H7 (cell line): ENCODE data around the gene MICALL2. TPM values are rescaled to one million over a fixed set of nuclear protein-coding genes. Genes with fewer than 3 reads are reported as not detected.

Source experiments
- DNase-seq: peaks from one replicate; pipeline ENCODE4 v3.0.0; 2012
- H3K27me3 ChIP-seq: 2 replicates; pipeline ENCODE4 v1.6.0; 2011; ENCODE audit warnings: mild to moderate bottlenecking, low read length; ENCODE audit not compliant: control insufficient read depth, insufficient read depth
- H3K36me3 ChIP-seq: replicated peaks from 2 replicates; pipeline ENCODE4 v1.5.1; 2011; ENCODE audit warnings: low read length; ENCODE audit not compliant: control insufficient read depth, insufficient read depth
- H3K4me3 ChIP-seq: 2 replicates; pipeline ENCODE4 v1.5.1; 2011; ENCODE audit warnings: low read depth, mild to moderate bottlenecking, control low read depth, low read length, moderate library complexity; ENCODE audit not compliant: insufficient read depth
- total RNA-seq: library from RNA; depleted of rRNA; stranded (reverse); fragments of >200 nt; shearing (Covaris generic); gene quantifications from 2 replicates; pipeline ENCODE4 v1.2.3, GENCODE V29; 2014; rRNA removed

MICALL2 gene
- total RNA-seq: 5.2 and 7.6 TPM in 2 replicates

DNA sequence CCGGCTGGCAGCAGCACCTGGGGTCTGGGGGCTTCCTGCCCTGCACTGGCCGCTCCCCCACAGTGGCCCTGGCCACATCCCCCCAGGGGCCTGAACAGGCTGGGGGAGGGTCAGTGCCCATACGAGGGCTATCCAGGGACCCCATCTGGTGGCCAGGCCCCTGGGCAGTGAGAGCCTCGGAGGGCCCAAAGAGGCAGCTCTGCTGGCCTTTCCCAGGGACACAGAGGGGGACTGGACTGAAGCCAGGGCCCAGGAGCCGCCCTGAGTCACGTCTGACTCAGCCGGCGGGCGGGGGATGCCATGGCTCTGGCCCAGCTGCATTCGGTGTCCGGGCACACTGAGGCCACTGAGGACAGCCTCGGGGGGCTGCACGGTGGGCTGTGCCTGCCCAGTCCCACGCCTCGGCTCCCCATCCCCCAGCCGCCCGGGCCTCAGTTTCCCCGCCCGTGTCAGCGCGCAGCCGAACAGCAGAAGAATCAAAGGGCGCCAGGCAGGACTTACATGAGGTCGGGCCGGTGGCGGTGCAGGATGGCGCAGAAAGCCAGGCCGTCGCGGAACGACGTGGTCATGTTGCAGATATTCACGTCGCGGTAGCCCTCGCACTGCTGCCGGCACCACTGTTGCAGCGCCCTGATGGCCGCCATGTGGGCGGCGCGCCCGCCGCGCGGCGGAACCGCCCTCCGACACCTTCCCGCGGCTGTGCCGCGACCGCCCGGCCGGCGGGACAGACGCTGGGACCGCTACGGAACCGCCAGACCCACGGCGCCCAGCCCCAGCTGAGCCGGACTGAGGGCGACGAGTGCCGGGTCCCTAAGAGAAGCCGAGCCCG lies at the start of gene MICALL2:
Gene MICALL2 (minus strand): TSS at position 788 of the 829 bp plus-strand sequence. CDS start 144 bp downstream, at position 644.
- DNase-seq: peak; percentile 88
- Histone ChIP-seq H3K4me3 (peak within 1 kb of the TSS; percentile 76), H3K36me3 (no peaks in the 10 kb centered on the region), H3K27me3 (no peaks in the 10 kb centered on the region)

DNA sequence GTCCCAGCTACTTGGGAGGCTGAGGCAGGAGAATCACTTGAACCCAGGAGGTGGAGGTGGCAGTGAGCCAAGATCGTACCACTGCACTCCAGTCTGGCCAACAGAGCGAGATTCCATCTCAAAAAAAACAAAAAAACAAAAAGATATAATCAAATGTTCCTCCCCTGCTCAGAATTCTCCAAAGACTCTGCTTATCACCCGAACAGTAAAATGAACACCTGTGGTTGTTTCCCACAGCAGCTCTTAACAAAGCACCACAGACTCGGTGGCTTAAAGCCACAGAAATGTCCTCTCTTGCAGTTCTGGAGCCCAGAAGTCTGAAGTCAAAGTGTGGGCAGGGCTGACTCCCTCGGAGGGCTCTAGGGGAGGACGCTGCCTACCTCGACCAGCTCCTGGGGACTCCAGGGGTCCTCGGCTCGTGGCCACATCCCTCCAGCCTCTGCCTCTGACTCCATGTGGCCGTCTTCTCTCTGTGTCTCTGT lies 49.0 kb upstream of the MICALL2 start:
- H3K4me3 ChIP-seq: no peak overlapping the region
- H3K27me3 ChIP-seq: no peaks in the 10 kb centered on the region
- no peak for DNase-seq
- H3K36me3 ChIP-seq: no peaks in the 10 kb centered on the region

DNA sequence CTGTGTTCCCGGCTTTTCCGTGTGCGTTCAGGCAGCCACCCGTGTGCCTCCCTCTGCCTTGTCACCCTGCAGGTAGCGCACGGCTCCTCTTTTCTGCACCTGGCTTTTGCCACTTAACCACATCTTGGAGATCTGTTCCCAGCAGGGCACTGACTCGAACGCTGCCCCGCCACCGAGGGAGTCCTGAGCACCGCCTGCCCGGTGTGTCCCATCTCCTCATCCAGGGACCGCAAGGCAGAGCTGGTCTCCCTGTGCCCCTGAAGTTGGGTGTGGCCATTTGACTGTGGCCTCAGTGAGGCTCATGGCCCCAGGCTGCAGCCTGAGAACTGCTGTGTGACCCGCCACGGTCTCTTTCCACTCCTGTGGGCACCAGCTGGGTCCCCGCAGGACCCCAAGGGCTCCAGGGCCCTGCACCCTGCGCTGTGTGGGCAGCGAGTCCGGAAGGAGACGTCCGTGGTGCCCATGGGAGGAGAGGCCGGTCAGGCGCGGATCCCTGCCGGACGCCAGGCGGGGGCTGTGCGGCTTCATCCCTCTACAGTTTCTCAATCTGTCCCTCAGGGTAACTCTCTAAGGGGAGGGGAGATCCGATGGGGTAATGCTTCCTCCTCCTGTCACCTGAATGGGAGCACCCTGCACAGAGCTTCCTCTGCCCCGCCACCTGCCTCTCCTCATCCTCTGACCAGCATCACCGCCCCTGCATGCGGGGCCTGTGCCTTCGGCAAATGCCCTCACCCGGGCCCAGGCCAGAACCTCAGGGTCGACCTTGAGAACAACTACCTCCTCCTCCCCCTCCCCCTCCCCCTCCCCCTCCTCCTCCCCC lies 46.7 kb upstream of the MICALL2 start:
- Histone ChIP-seq H3K4me3 (no peak overlapping the region), H3K27me3 (no peaks in the 10 kb centered on the region), H3K36me3 (peaks cover 11% of the 10 kb centered on the region)
- peak; percentile 79 for DNase-seq

DNA sequence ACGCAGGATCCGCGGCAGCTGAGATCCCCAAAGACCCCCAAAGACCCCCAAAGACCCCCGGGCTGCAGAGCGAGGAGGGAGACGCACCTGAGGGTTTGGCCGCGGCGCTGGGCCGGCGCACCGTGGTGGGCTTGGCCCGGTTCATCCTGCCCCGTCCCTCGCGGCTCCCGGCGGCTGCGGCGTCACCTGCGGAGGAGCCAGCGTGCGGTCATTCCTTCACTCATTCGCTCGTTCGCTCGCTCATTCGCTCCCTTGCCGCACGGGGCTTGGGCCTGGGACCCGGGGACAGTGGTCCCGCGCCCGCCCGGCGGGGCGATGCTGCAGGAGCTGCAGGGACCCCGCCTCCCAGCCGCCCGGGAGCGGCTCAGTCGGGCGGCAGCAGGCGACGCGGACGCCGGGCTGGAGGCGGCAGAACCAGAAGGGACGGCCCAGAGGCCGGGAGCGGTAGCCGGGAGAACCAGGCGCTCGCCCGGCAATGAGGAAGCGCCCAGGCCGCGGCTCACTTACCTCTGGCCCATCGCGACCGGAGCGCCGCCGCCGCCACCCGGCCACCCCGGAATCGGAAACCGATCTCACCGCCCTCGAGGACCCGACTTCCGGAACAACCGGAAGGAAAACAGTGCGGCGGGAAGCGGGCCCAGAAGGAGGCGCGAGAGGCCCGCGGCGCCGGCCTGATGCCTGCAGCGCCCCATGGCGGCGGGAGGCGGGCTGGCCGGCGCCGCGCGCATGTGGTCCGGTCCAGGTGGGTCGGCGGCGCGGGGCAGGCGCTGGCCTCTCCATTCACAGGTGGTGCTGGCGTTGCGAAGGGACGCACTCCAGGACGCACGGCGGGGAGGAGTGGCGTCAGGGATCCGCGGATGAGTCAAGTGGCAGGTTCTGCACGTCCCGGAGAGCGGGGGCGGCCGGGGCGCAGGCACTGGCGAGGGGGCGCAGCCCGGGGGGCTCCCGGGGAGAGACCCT lies 44.8 kb upstream of the MICALL2 start, which contains the start of gene INTS1:
Gene INTS1 (minus strand): TSS at position 574 of the 960 bp plus-strand sequence. CDS start 429 bp downstream, at position 145.
- peak within 1 kb of the TSS; percentile 93 for H3K4me3 ChIP-seq
- peaks cover 16% of the 10 kb centered on the region for H3K36me3 ChIP-seq
- peak; percentile 99 for DNase-seq
- H3K27me3 ChIP-seq: no peaks in the 10 kb centered on the region

DNA sequence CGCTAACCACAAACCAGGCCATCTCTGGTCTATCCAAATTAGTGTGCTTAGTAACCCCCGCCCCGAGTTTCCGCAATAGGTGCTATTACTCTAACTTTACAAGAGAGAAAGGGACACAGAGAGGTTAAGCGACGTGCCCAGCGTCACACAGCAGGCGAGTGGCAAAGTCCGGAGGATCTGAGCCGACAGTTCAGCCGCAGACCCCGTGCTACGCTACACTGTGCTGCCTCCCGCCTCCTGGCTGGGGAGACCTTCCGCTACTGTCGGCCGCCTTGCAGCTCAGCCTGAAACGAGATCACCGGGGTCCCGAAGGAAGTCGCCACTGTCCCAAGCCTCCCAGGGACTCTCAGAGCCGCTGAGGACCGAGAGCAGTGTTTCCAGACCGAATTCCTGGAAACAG lies 44.1 kb upstream of the MICALL2 start:
- peaks cover 16% of the 10 kb centered on the region for H3K36me3 ChIP-seq
- no peaks in the 10 kb centered on the region for H3K27me3 ChIP-seq
- no peak for DNase-seq
- H3K4me3 ChIP-seq: peak overlapping the region; percentile 93

DNA sequence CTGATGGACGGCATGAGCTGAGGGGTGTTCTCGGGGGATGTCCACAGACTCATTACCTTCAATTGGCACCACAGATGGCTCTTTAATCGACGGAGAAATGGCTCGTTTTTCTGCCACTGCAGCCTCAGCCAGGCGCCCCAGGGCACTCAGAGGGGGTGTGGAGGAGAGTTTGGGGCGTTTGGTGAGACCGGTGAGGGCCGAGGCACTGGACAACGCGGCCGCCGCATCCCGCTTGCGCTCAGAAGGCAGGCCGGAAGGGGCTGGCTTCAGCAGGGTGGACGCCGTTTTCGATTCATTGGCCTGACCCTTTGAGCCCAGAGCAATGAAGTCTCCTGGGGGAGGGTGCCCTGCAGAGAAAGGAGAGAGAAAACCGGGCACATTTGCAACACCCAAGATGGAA lies 43.6 kb upstream of the MICALL2 start:
- Histone ChIP-seq H3K4me3 (peak overlapping the region; percentile 93; the same call in 1 of the 2 replicates), H3K36me3 (peaks cover 17% of the 10 kb centered on the region), H3K27me3 (no peaks in the 10 kb centered on the region)
- no peak for DNase-seq

DNA sequence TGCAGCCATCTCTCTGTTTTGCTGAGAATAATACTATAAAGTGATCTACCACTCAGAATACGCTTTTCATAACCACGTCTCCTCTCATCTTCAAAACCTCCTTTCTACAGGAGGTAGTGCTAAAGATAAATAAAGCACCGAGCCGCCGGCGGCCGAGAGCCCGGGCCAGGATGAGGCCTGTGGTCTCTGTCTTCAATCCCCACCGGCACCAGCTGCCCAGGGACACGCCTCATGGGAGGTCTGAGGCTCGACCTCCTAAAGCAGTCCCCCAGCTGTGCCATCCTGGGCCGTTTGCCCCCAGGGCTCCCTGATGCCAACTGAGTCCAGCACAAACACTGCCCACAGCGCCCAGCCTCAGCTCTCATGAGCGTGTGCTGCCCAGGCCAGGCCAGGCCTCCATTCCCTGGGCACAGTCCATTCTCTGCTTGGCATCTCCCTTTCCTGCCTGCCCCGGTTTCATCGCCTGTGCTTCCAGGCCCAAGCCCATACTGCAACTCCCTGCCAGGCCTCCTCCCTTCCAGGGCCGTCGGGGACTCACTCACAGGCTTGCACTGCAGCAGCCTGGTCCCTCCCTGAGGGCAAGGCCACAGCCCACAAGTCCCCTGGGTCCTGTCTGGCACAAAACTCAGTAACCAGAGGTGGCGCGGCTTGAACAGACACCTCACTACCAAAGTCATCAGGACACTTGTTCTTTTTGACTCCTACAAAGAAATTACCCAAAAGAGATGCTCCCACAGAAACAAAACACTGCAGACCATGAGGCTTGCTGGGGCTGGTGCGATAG lies 42.4 kb upstream of the MICALL2 start:
- Histone ChIP-seq H3K4me3 (no peak overlapping the region), H3K27me3 (no peaks in the 10 kb centered on the region)

DNA sequence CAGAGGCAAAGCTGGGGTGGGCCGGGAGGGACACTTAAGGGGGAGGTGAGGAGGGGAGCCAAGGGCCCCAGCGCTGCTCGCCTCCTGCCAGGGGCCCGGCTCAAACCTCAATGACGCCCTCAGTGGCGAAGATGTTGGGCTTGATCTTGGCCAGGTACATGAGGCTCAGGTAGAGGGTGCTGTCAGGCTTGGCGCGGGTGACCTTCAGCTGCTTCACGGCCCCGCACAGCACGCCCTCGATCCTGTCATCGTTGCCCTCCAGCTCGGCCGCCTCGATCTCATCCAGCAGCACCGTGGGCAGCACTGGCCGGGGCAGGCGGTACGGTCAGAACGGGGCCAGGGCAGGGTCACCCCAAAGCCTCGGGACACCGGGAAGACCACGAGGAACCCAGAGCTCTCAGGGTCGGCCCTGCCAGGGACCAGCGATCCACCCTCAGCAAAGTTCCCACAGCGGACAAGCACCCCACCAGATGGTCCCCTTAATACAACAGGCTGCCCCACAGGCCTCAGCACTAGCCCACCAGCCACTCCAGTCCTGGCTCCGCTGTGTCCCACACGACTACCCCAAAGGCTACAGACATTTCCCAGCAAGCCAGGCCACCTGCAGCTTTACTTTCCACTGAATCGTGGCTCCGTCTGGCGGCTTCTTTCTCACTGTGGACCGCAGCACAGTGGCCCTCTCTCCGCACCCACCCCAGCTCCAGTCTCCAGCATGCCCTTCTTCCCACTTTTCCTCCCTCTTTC lies 41.0 kb upstream of the MICALL2 start:
- Histone ChIP-seq H3K36me3 (peaks cover 22% of the 10 kb centered on the region), H3K27me3 (no peaks in the 10 kb centered on the region), H3K4me3 (no peak overlapping the region)
- no peak for DNase-seq

More for the DNA sequence above, 42.4 kb upstream of the MICALL2 start:
- DNase-seq: no peak
- peaks cover 18% of the 10 kb centered on the region for H3K36me3 ChIP-seq

DNA sequence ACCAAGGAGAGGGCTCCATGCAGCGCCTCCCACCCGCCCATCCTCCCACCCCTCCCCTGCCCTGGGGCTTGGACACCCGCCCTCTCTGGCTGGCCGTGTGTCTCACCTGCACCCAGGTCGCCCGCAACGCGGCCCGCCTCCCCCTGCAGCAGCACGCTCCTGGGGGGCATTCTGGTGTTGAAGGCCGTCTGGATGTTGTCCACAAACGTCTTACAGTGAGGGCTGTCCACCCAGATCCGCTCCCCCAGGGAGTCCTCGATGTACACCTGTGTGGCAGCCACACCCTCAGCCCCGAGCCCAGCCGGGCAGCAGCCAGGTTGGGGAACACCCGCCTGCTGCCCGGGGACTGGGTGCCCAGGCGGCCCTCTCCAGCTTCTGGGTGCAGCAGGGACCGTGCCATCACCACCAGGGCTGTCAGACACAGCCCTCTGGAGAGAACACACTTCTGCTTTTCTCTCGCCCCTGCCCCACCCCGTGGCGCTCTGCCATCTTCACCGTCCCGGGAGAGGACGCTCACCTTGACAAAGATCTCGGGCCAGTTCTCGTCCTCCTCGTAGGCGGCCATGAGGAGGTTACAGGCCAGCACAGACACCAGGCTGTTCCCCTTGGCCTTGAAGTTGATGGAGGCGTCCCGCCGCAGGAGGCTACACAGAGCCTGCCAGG lies 40.2 kb upstream of the MICALL2 start:
- Histone ChIP-seq H3K4me3 (no peak overlapping the region), H3K36me3 (peaks cover 22% of the 10 kb centered on the region), H3K27me3 (no peaks in the 10 kb centered on the region)
- no peak for DNase-seq

DNA sequence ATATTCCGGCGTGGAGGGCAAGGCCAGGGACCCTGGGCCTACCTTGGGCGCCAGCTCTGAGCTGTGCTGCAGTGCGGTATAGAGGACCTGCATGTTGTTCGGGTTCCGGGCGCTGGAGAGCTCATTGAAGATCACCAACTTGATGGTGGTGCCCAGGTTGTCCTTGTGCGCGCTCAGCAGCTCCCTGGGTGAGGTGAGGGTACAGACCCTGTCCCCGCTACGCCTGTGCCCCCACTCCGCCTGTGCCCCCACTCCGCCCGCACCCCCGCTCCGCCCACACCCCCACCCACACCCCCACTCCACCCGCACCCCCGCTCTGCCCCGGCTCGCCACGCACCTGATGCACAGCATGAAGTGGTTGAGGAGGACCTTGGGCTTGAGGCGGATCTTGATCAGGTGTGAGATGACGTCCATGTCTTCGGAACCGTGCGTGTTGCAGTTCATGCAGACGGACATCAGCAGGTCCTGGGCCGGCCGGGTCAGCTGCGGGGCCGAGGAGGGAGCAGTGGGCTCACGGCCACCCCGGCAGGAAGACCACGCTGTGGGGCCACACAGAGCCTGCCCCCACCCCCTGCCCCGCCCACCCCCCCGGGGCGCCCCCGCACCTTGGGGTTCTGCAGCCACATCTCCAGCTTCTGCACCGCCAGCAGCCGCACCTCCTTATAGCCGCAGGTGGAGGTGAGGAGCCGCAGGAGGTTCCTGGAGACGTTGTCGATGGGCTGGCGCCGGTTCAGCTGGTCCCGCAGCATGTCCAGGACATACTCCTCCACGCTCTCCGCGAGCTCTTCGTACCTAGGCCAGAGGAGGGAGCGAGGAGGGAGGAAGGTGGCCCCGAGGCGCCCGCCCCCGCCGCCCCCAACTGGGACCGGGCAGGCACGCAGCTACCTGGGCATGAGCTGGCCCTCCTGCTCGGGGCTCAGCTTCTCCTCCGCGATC lies 39.4 kb upstream of the MICALL2 start:
- Histone ChIP-seq H3K27me3 (no peaks in the 10 kb centered on the region), H3K4me3 (no peak overlapping the region), H3K36me3 (peaks cover 24% of the 10 kb centered on the region)
- DNase-seq: no peak

DNA sequence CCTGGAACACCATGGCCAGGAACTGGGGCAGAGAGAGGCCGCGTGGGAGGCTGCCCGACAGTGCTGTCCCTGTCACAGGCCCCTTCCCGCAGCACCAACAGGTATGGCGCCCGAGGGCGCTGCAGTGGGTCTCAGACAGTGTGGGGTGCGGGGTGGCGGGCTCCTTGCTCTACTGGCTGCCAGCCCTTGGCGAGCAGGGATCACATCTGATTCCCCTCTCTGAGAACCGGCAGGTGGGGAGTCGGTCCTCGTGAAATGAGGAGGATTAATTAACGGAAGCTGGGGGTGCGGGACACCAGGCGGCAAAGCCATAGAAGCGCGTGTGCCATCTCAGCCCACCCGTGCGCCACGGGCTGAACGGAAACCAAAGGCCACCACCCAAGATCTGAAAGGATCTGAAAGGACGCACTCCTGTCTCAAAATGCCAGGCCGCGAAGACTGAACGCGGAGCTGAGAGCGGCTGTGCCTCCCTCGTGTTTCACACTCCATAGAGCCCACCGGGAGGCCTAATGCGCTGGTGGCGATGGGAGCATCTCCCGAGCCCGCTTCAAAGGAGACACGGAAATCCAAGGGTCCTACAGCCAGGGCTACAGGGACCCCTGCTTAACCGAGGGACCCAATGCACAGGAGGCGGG lies 38.1 kb upstream of the MICALL2 start:
- Histone ChIP-seq H3K36me3 (peaks cover 23% of the 10 kb centered on the region), H3K4me3 (no peak overlapping the region), H3K27me3 (no peaks in the 10 kb centered on the region)
- DNase-seq: no peak
